NT2/D1 (cell line): ENCODE data around the gene KLK5.

Source experiments
- SUZ12 ChIP-seq: IDR thresholded peaks from 2 replicates; pipeline ENCODE4 v1.6.1; 2011; ENCODE audit not compliant: insufficient read length, insufficient read depth; ENCODE audit errors: extremely low read depth
- ZNF274 ChIP-seq: IDR thresholded peaks from 2 replicates; pipeline ENCODE4 v1.6.1; 2011; ENCODE audit warnings: mild to moderate bottlenecking, low read depth, low read length

- TF ChIP-seq ZNF274 (no peak), SUZ12 (no peak)
These were observed 40.7 kb downstream of the KLK5 start for GRCh38 chr19:50912102-50912599.
